HG02885 (cell line): ENCODE results near the gene SMIM7.

Experiments
- ATAC-seq: cut with Tn5 transposase; IDR thresholded peaks from one replicate; pipeline ENCODE4 v1.9.1; 2021; ENCODE audit warnings: mild to moderate bottlenecking; ENCODE audit not compliant: unreplicated experiment, poor library complexity

Gene SMIM7

GRCh38 chr19:16624236-16624635, 35.7 kb downstream of the SMIM7 start:
- no peak for ATAC-seq

DNA sequence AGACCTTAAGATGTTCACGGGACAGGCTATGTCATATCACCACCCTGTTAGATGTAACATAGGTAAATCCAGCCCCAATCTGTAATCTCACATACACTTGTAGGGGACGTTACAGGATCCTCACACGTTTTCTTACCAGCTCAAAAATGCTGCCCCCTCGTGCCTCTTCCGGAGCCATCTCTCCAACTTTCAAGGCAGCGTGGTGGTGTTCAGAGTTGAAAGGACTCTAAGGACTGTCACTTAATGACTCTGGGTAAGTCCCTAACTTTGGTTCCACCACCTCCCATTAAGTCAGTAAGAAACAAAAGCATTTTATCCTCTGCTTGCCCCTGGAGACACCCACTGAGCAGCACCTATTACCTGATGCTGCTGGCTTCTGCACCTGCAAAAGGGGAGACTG, 36.4 kb downstream of the SMIM7 start:
- ATAC-seq, result no peak

DNA sequence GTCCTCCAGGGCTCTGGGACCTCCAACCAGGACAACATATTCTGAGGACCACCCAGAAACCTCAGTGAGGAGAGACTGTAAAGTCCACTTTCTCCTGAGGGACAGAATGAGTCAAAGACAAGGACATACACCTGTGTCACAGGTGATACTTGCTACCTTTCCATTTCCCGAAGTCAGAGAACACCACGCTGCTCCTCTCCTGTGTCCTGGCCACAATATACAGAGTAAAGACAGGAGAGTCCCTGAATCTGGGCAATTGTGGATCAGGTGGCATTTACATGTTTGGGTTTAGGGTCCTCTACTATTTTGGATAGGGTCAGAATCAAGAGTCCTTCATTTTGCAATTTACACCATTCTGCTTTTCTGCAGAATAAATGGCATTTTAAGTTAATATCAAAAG, 36.9 kb downstream of the SMIM7 start:
- ATAC-seq, result no peak

DNA sequence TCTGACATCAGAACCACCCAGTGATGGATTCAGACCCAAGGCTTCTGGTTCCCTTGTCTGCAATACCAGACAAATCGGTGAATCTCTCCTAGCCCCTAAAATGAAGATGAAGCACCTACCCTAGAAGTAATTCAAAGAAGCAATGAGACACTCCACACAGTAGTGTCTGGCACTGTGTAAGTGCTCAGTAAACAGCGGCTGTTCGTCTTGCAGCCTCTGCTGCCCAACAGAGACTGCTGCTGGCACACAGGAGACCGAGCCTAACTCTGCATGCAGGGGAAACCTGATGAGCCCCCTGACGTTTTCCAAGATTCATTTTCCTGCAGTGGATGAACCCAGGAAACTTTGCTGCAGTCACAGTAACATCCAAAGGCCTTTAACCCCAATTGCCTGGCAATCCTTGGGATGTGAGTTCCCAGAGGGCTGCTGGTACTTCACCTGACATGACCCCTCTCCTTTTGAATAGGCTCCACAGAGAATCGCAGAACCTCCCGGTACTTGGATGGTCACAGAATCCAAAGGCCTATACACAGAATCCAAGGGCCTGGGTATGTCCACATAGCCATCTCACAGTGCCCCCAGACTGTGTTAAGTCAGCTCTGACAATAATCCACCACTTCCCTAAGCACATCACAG, 38.7 kb downstream of the SMIM7 start:
- ATAC-seq, result no peak

DNA sequence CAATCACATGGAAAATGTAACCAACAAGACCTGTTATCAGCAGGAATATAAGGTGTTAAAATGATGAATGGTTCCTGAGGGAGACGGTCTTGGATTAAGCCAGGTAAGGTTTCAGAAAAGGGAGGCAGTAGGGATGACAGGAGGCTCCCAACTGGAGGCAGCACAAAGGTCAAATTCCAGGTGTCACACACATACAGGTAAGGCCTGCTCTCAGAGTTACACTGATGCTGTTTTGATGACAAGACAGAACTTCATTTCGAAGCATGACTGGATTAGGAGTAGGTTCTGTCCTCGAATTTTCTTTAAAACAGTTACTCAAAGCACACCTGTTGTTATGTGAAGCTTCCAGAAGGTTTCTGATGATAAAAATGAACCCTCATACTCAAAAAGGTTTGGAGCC, 39.4 kb downstream of the SMIM7 start:
- no peak for ATAC-seq

- no peak for ATAC-seq
Measured at GRCh38 chr19:16620018-16620417, 39.9 kb downstream of the SMIM7 start.

DNA sequence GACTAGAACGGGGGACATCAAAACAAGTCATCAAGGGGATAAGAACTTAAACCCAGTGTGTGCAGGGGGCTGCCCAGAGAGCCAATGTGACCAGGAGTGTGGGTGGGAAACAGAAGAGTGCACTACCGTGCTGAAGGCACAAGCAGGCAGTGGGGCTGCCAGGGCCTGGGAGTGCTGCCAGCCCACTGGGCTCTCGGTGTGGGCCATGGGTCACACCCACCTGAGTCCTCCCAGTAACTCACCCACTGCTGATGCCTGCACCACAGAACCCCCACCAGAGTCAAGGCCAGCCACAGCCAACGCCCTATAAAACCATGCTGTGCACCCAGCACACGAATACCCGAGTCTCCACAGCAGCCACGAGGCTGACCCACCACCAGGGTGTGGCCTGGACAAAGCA, 40.5 kb downstream of the SMIM7 start:
- ATAC-seq, result no peak

GRCh38 chr19:16618248-16618647, 41.7 kb downstream of the SMIM7 start:
- no peak for ATAC-seq

- ATAC-seq, result no peak
Measured at GRCh38 chr19:16615808-16616207, 44.1 kb downstream of the SMIM7 start.

DNA sequence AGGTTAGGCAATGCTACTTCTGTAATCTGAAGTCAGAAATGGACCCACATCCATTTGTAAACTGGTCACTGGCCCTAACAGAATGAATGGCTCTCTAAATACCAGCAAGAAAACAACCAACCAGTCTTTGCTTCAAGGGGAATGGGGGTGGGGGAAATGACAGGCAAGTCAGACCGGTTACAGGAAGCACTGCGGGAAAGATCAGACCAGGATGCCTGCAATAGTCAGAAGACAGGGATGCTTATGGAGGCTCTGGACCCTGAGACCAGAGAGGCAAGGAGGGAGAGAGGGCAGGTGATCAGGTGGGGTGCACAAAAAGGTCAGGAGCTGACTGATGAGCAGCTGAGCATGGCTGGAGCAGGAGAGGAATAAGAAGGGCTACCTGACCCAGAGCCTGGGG, 45.0 kb downstream of the SMIM7 start:
- no peak for ATAC-seq

DNA sequence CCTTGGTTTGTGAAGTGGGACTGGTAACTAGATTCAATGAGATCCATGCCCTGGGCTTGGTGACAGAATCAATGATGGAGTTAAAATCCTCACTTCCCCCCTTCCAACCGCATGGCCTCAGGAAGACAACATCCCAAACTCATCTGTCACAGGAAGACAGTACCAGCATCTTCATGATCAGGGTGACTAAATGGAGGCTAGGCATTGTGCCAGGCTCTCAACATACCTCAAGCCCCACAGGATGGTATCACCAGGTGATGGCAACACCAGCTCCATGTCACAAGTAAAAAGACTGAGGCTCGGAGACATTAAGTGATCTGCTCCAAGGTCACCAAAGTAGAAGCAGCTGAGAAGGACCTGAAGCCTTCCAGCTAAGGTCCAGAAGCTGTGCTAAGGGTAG, 46.1 kb downstream of the SMIM7 start:
- ATAC-seq, result no peak

DNA sequence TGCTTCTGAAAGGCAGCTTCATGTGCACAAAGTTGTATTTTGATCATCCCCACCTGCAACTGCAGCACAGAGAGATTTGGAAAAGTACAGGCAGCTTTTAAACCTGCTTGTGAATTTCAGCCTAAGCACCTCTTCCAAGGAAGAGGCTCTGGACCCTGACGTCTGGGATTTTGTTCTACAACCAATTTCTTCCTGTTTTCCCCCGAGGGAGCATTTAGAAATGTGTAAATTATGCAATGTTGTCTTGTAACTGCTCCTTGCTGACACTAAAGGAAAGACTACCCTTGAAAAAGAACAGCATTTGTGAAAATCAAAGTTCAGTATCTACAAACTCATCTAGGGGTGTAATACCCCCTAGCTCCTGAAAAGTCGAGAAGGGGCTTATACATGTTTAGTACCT, 47.3 kb downstream of the SMIM7 start:
- ATAC-seq, result no peak

GRCh38 chr19:16611121-16611520, 48.8 kb downstream of the SMIM7 start:
- ATAC-seq, result no peak

DNA sequence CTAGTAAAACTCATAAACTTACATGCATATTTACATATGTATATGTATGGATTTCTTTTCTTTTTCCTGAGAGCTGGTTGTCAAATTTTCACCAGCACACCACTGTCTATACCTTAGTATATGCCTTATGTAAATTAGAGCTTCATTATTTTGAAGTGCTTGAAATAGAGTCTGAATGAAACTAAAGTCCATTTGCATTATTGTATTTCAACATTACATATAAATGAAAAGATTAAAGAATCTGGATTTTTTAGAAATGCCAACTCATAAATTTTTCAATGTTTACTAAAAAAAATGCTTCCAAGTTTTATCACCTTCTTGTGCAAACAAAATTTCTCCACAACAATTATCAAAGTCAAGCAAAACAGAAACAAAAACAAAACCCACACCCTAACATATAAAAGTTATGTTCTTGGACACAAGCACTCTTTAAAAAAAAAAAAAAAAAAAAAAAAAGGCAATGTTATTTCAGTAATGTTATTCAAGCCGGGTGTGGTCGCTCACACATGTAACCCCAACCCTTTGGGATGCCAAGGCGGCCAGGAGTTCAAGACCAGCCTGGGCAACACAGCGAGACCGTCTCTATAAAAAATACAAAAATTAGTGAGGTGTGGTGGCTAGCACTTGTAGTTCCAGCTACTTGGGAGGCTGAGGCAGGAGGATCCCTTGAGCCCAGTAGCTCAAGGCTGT, 50.3 kb downstream of the SMIM7 start:
- no peak for ATAC-seq

- ATAC-seq, result no peak
Measured at GRCh38 chr19:16608290-16608739, 51.6 kb downstream of the SMIM7 start.

DNA sequence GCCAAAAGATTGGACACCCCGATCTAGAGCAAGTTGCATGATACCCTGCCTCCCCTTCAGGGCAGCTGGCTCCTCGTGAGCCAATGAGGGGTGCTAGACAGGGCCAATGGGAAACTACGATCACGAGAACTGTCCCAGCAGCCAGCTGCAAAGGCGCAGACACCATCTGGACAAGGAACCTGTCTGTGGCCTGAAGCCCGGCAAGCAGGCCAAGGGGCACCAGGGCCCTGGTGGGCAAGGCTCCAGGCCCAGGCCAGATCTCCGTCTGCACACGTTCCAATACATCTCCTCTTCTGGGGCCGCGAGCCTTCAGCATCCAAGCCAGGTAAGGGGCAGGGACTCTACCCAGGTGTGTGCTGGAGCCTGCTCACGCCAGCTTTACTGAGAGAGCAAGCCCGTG, 52.1 kb downstream of the SMIM7 start:
- no peak for ATAC-seq

DNA sequence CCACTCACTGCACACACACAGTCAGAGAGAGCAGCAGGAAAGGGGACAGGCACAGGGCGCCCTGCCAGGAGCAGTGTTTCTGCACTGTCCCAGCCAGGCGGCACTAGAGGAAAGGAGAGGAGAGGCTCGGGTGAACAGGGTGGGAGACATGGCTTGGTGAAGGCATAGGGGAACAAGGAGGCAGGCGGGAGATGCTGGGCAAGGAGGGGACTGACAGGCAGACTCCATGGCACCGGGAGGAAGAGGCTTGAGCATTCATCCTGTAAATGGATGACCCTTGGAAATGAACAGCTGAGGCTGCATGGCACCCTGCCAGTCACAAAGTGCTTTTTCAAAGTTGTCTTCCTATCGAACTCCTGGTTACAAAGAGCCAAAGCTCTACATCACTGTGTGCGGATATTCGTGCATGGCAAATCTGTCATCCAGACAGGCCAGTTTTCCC, 54.4 kb downstream of the SMIM7 start:
- no peak for ATAC-seq

- no peak for ATAC-seq
Measured at GRCh38 chr19:16605115-16605514, 54.8 kb downstream of the SMIM7 start.

- no peak for ATAC-seq
Measured at GRCh38 chr19:16604615-16605014, 55.3 kb downstream of the SMIM7 start.

DNA sequence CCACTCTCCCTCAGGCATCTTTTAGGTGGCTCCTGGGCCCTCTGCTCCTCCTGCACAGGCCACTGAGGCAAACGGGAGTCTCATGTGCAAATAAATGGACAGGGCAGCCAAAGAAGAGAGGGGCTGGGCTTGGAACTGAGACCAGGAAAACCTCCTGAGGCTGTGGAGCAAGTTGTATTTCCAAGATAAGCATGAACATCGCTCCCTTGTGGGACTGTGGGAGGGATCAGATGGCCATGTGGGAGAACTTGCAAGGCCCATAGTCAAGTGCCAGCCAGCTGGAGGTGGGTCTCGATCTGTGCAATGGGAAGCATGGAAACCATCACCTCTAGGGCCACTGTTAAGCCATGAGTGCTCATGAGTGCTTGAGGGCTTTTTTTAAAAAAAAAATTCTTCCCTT, 56.9 kb downstream of the SMIM7 start:
- ATAC-seq, result no peak

DNA sequence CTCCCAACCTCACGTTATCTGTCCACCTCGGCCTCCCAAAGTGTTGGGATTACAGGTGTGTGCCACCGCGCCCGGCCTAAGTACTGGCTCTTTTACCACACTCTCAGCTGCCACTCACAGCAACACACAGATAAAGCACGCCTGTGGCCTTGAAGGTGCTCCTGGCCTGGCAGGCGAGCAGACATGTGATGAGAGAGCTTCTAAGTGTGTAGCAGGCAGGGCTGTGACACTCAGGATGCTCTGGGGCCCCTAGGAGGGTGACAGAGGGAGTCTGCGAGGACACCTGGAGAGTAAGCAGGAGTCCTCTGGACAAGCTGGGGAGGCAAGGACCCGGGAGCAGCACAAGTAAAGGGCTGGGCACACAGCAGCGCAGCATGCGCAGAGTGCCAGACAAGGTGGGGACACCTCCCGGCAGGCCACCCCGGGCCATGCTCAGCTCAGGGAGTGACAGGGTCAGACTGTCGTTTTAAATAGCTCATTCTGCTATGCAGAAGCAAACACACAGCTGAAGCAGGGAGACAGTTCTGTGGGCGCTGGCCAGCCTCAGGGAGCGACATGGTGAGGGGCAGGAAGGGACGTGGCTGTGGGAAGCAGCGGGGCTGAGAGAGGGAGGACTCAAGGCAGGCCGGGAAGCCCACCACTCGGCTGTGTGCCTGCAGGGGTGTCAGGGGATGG, 58.4 kb downstream of the SMIM7 start:
- no peak for ATAC-seq

DNA sequence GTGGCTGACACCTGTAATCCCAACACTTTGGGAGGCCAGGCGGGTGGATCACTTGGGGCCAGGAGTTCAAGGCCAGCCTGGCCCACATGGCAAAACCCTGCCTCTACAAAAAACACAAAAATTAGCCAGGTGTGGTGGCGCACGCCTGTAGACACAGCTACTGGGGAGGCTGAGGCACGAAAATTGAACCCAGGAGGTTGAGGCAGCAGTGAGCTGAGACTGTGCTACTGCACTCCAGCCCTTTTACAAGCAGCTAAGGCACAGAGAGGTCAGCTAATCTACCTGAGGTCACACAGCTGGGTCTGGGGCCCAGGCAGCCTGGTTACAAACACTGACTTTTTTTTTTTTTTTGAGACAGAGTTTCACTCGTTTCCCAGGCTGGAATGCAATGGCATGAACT, 59.1 kb downstream of the SMIM7 start:
- ATAC-seq, result no peak
